BLaER1 (cell line): ENCODE measurements around the gene CARD19.

ENCODE experiments used
- H3K27ac ChIP-seq: shearing (Covaris generic); formaldehyde crosslinking; 2 replicates; pipeline ENCODE4 v1.8.1; 2022
- H3K27me3 ChIP-seq: shearing (Covaris generic); formaldehyde crosslinking; 2 replicates; pipeline ENCODE4 v1.8.1; 2022
- H3K36me3 ChIP-seq: shearing (Covaris generic); formaldehyde crosslinking; 2 replicates; pipeline ENCODE4 v1.8.1; 2022
- H3K4me1 ChIP-seq: shearing (Covaris generic); formaldehyde crosslinking; 2 replicates; pipeline ENCODE4 v1.8.1; 2022
- H3K4me2 ChIP-seq: shearing (Covaris generic); formaldehyde crosslinking; 2 replicates; pipeline ENCODE4 v1.8.1; 2022
- H3K4me3 ChIP-seq: shearing (Covaris generic); formaldehyde crosslinking; 2 replicates; pipeline ENCODE4 v1.8.1; 2022
- H3K9ac ChIP-seq: shearing (Covaris generic); formaldehyde crosslinking; 2 replicates; pipeline ENCODE4 v1.8.1; 2022
- H3K9me3 ChIP-seq: shearing (Covaris generic); formaldehyde crosslinking; 2 replicates; pipeline ENCODE4 v1.8.1; 2022
- H4K20me1 ChIP-seq: shearing (Covaris generic); formaldehyde crosslinking; 2 replicates; pipeline ENCODE4 v1.8.1; 2022
- Cebpa-rat ChIP-seq: shearing (Covaris generic); IDR thresholded peaks from 2 replicates; pipeline ENCODE4 v1.8.1; 2022

Gene CARD19, protein sequence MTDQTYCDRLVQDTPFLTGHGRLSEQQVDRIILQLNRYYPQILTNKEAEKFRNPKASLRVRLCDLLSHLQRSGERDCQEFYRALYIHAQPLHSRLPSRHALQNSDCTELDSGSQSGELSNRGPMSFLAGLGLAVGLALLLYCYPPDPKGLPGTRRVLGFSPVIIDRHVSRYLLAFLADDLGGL

DNA sequence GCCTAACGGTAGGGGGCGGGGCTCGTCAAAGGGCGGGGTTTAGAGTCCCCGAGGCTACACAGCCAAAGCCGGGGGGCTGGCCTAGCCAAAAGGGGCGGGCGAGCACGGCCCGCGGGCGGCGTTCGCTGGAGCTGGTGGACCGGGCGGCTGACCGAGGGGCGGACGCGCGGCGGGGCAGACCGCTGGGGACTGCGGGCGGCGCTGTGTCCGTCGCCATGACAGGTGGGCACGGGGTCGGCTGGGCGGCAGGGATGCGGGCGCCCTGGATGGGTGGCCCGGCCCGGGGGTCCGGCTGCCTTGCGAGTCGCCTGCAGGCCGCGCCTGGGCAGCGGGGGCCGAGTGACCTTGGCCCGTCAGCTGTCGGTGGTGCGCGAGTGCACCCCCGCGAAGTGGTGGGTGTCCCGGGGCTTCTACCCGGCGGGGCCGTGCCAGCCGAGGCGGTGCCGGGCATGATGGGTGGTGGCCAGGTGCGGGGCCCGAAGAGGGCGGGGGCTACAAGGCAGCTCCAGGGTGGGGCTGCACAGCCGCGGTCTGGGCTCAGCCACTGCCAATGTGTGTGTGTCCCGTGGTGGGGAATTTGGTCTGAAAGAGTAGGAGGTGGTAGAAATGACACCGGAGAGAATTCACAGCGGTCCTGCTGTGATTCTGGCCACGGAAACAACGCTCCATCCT, at the start of gene CARD19:
TSS of gene CARD19 (plus strand) at position 87 of the 672 bp plus-strand sequence. CDS start at position 216, 129 bp downstream.
- peaks cover 76% of the 10 kb centered on the region for H3K4me1 ChIP-seq
- peaks cover 18% of the 10 kb centered on the region for H3K36me3 ChIP-seq
- no peaks in the 10 kb centered on the region for H3K27me3 ChIP-seq
- H3K9me3 ChIP-seq, result peaks cover 4% of the 10 kb centered on the region
- H3K4me2 ChIP-seq, result peak within 1 kb of the TSS; percentile 100
- peak within 1 kb of the TSS; percentile 100 for H3K4me3 ChIP-seq
- peak within 1 kb of the TSS; percentile 83 for H3K9ac ChIP-seq
- H4K20me1 ChIP-seq, result peaks cover 34% of the 10 kb centered on the region
- peak within 1 kb of the TSS; percentile 92 for H3K27ac ChIP-seq
- no peak for TF ChIP-seq Cebpa-rat

DNA sequence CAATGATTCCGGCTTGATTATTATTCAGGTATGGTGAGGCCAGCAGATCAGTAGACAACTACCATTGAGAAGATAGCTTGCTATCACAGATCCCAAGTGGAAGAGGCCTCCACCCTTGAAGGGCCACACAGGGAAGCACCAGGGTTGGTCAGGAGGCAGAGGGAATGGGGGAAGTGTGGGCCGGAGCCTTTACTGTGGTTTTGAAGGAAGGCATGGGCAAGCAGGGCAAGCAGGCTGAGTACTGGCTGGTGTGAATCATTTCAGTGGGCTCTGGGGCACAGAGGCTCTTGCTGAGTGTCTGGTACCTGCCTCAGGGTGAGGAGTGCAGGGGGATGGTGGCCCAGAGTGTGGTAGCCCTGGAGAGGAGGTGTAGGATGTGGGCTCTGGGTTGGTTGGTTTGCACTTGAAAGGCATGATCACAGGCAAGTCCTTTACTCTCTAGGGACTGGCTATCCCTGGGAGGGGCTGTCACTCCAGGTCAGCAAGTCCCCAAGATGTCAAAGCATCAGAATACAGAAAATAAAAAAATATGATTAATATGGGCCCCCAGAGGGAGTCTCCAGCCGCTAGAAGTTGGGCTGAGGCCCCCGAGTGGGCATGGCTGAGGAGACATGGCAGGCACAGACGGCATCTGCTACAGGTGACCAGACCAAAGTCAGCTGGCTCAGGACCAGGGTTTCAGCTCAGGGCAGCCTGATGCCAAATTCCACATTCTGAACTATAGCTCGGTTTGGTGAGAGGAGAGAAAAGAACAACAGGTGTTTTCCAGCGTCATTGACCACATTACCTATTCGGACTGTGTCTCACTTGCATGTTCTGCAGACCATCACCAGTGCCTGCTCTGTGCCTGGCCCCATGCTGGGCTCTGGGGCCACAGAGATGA, 47.2 kb upstream of the CARD19 start:
- H3K36me3 ChIP-seq, result no peaks in the 10 kb centered on the region
- TF ChIP-seq Cebpa-rat, result no peak
- no peaks in the 10 kb centered on the region for H3K27me3 ChIP-seq
- H3K27ac ChIP-seq, result no peak overlapping the region
- no peak overlapping the region for H3K4me3 ChIP-seq
- no peaks in the 10 kb centered on the region for H4K20me1 ChIP-seq
- H3K4me2 ChIP-seq, result peak overlapping the region; percentile 33
- peaks cover 11% of the 10 kb centered on the region; the same call in 1 of the 2 replicates for H3K9me3 ChIP-seq
- H3K9ac ChIP-seq, result no peak overlapping the region
- H3K4me1 ChIP-seq, result peaks cover 26% of the 10 kb centered on the region

DNA sequence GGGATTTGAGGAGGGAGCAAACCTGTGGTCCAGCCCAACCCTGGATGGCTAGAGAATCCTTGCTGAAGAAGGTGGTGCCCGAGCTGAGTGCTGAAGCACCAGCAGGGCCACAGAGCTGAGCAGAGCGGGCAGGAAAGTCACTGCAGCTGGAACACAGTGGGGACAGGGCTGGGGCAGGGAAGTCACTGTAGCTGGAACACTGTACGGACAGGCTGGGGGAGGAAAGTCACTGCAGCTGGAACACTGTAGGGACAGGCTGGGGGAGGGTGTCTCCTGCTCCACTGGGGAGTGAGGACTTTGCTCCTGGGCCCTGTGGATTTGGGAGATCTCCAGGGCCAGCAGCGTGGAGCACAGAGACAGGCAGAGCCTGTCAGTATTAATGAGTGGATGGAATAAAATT, 46.5 kb upstream of the CARD19 start:
- Histone ChIP-seq H3K27ac (no peak overlapping the region), H3K4me1 (peaks cover 33% of the 10 kb centered on the region), H3K4me2 (peak overlapping the region; percentile 33; the same call in 1 of the 2 replicates), H4K20me1 (no peaks in the 10 kb centered on the region), H3K4me3 (no peak overlapping the region), H3K36me3 (no peaks in the 10 kb centered on the region), H3K9ac (no peak overlapping the region), H3K27me3 (no peaks in the 10 kb centered on the region), H3K9me3 (peaks cover 11% of the 10 kb centered on the region; the same call in 1 of the 2 replicates)
- no peak for TF ChIP-seq Cebpa-rat

DNA sequence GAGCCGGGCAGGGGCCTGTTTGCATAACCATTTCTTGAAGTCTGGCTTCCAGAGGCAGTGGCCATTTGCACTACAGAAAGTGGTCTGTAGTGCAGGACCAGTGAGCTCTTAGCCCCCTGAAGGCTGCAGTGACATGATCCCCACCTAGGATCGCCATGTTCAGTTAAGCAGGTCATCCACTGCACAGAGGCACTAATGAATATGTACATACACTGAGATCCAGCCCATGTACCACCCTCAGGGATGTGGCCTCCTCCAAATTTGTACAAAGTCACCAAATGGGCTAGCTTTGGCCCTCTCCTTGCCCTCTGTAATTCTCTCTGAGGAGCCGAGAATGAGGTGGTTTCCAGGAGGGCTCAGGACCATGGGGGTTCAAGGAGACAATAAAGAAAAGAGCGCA, 45.8 kb upstream of the CARD19 start:
- H3K27me3 ChIP-seq, result no peaks in the 10 kb centered on the region
- no peak overlapping the region for H3K27ac ChIP-seq
- no peaks in the 10 kb centered on the region for H3K36me3 ChIP-seq
- H3K4me3 ChIP-seq, result no peak overlapping the region
- no peak overlapping the region for H3K9ac ChIP-seq
- no peak overlapping the region for H3K4me2 ChIP-seq
- no peak for TF ChIP-seq Cebpa-rat
- H3K9me3 ChIP-seq, result peaks cover 7% of the 10 kb centered on the region; the same call in 1 of the 2 replicates
- no peaks in the 10 kb centered on the region for H4K20me1 ChIP-seq
- peaks cover 40% of the 10 kb centered on the region for H3K4me1 ChIP-seq

DNA sequence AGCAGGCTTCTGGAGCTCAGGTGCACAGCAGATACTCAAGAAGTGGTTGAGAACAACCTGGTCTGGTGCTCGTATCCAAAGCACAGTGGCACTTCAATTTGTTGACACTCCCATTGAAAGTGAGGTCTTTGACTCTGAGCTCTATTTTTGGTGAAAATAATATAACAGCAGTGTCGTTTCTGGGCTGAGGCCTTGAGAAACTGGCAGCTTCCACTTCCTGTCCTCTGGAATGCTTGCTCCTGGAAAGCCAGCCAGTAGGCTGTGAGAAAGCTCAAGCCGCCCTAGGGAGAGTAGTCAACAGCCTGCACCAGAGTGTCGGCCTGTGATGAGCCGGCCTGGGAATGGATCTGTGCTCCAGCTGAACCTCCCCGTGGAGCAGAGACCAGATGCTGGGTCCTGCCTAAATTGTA, 44.3 kb upstream of the CARD19 start:
- Histone ChIP-seq H3K4me1 (peaks cover 55% of the 10 kb centered on the region), H3K9me3 (no peaks in the 10 kb centered on the region), H3K4me2 (no peak overlapping the region), H4K20me1 (no peaks in the 10 kb centered on the region), H3K36me3 (no peaks in the 10 kb centered on the region), H3K9ac (no peak overlapping the region), H3K27me3 (no peaks in the 10 kb centered on the region), H3K27ac (0 out of 2 replicates have a peak overlapping the region, but pooled peaks have one; percentile 9), H3K4me3 (no peak overlapping the region)
- no peak for TF ChIP-seq Cebpa-rat

DNA sequence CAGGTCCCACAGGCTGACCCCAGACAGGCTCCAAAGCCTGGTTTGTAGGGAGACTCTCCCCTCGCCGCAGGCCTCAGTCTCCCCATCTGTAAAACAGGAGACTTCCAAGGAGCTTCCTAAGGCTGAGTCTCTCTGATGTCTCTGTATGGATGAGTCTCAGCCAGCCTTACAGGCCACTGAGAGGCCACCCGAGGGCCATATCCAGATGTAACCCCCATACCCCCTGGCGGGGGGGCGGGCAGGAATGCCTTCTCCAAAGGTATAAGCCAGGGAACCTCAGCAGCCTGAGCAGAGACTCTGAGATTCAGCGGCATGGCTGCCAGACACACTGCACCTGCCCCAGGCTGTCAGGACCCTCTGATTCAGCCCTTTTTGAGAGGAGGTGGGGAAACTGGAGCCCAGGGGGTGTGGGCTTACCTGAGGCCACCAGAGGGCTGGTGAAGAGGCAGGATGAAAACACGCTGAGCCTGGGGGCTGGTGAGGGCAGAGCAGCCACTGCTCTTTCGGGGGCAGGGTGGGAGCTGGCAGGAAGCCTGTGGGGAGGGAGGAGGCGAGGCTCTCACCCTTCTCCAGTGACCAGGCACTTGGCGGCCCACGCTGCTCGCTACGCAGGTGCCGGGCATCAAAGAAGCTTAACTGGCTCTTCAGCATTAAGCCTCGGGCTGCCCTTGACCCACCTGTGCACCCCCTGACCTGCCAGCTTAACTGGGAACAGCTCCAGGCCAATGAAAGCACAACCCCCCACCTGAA, 43.1 kb upstream of the CARD19 start:
- no peak overlapping the region for H3K4me3 ChIP-seq
- peaks cover 68% of the 10 kb centered on the region for H3K4me1 ChIP-seq
- no peaks in the 10 kb centered on the region for H4K20me1 ChIP-seq
- no peak overlapping the region; the same call in 1 of the 2 replicates for H3K27ac ChIP-seq
- no peaks in the 10 kb centered on the region for H3K9me3 ChIP-seq
- H3K4me2 ChIP-seq, result peak overlapping the region; percentile 61
- TF ChIP-seq Cebpa-rat, result no peak
- no peaks in the 10 kb centered on the region for H3K36me3 ChIP-seq
- H3K9ac ChIP-seq, result no peak overlapping the region
- H3K27me3 ChIP-seq, result no peaks in the 10 kb centered on the region

DNA sequence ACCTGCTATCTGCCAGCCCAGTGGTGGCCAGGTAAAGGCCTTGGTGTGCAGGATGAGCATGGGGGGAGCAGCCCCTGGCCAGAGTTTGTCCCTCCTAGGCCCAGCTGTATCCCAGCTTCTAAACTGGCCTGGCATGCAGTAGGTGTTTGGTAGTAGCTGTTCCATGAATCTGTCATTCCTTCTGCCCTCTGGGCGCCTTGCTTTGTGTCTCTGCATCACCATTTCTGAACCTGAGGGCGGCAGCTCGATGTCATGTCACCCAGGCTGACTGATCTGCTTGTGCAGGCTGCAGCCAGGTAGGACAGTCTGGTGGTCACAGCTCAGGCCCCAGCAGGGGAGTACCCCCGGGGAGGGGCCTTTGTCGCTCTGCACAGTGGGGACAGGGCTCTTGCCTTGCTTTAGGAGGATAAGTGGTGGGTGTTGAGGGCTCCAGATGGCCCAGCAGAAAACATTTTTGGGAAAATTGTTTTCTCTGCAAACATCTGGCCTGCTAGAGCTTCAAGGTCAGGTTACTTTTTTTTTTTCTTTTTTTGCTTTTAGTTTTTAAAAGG, 42.2 kb upstream of the CARD19 start:
- TF ChIP-seq Cebpa-rat, result no peak
- Histone ChIP-seq H3K27ac (0 out of 2 replicates have a peak overlapping the region, but pooled peaks have one; percentile 6), H4K20me1 (no peaks in the 10 kb centered on the region), H3K4me1 (peaks cover 65% of the 10 kb centered on the region), H3K4me3 (no peak overlapping the region), H3K9ac (0 out of 2 replicates have a peak overlapping the region, but pooled peaks have one; percentile 24), H3K4me2 (peak overlapping the region; percentile 61), H3K9me3 (no peaks in the 10 kb centered on the region), H3K27me3 (no peaks in the 10 kb centered on the region), H3K36me3 (no peaks in the 10 kb centered on the region)

DNA sequence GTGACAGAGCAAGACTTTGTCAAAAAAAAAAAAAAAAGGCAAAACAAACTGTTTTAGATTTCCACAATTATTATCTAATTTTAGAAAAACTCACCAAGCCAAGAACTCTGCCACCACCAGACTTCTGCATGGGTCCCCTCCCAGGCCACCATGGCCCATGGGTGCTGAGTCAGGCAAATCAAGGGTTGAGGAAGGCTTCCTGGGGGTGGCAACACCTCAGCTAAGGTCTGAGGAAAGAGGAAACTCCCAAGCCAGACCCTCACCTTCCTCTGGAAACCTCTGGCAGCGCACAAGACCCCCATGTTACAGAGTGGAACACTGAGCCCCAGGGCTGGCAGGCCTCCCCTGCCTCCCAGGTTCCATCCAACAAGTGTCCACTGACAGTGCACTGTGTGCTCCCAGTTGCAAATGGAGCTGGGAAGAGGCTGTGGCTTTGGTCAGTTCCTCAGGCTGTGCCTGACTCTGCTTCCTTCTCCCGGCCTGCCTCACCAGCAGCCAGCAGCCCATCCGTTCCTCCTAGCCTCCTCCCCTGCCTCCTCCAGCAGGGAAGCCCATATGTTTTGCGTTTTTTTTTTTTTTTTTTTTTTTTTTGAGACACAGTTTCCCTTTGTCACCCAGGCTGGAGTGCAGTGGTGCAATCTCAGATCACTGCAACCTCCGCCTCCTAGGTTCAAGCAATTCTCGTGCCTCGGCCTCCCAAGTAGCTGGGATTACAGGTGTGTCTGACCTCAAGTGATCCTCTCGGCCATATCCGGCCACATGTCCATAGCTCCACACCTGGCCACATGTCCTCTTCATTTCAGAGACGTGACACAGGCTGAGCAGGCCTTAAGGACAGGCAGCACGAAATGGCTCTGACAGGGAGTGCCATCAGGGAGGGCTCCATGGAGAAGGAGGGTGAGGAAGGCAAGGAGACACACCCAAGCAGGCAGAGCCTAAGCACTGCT, 41.0 kb upstream of the CARD19 start:
- Histone ChIP-seq H3K9me3 (no peaks in the 10 kb centered on the region), H3K27me3 (no peaks in the 10 kb centered on the region), H3K4me2 (peak overlapping the region; percentile 61), H3K36me3 (no peaks in the 10 kb centered on the region), H3K27ac (peak overlapping the region; percentile 30; the same call in 1 of the 2 replicates), H3K4me3 (no peak overlapping the region), H3K4me1 (peaks cover 66% of the 10 kb centered on the region), H3K9ac (no peak overlapping the region; the same call in 1 of the 2 replicates), H4K20me1 (no peaks in the 10 kb centered on the region)
- TF ChIP-seq Cebpa-rat, result no peak
